ENCODE measurements around the gene FGFR3. TPM values are rescaled to one million over a fixed set of nuclear protein-coding genes. Genes with fewer than 3 reads are reported as not detected.
A peak's percentile ranks its signal among the peaks of the same experiment; 100 is the strongest.
"Not testable (repeated sequence)": the region's sequence is repeated elsewhere in the genome, so short reads cannot be mapped to it uniquely, and the experiment has no call there.

The FGFR3 gene
- total and polyA plus RNA-seq, 2 donors = 3.8 to 13.2 TPM

- no peak overlapping the region for H3K4me3 ChIP-seq (ENCODE audit: low read length in 2 of 2)
- DNase-seq (ENCODE audit: low read depth in 6 of 9, low spot score in 9 of 9) = peak in 1 of 9 donors; percentile 58
- no peaks in the 10 kb centered on the region for H3K27me3 ChIP-seq (ENCODE audit: control insufficient read depth in 2 of 2, insufficient read depth in 1 of 2, low read length in 1 of 2)
- H3K9me3 ChIP-seq (ENCODE audit: control insufficient read depth in 2 of 2, insufficient read depth in 1 of 2, low read length in 1 of 2) = no peaks in the 10 kb centered on the region
- H3K36me3 ChIP-seq (ENCODE audit: control insufficient read depth in 2 of 2, insufficient read depth in 2 of 2, low read length in 1 of 2) = peaks cover 53 to 91% of the 10 kb centered on the region in 2 donors
- 85% methylated on average over 13 of the region's 13 CpGs for WGBS
- peaks cover 63 to 100% of the 10 kb centered on the region in 2 donors for H3K4me1 ChIP-seq (ENCODE audit: control insufficient read depth in 2 of 2, insufficient read depth in 2 of 2, low read length in 2 of 2)
- peak overlapping the region in 1 of 2 donors; percentile 96 for H3K27ac ChIP-seq (ENCODE audit: low read depth in 1 of 2, low read length in 1 of 2)
Observed at GRCh38 chr4:1842339-1842895, 49.3 kb downstream of the FGFR3 start.

DNA sequence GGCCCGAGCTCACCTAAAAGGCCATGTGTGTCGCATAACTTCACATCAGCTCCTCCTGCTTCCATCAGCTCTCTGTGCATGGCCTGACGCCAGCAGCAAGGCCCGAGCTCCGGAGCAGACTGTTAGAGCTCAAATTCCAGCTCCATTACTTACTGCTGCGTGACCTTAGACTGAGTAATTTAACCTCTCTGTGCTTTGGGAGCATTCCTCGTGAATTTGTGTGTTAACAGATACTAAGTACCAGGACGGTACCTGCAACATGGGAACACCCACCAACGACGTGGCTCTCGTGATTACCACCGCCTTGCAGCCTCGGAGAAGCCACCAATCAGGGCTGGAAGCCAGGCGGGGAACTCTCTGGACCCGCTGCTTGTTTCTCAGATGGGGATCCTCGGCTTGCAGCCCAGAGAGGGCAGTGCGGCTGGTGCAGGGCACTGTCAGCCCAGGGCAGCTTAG, 49.9 kb downstream of the FGFR3 start:
- 94% methylated on average over 17 of the region's 17 CpGs for WGBS
- Histone ChIP-seq H3K4me3 (ENCODE audit: low read length in 2 of 2) (no peak overlapping the region), H3K27ac (ENCODE audit: low read depth in 1 of 2, low read length in 1 of 2) (peak overlapping the region in 1 of 2 donors; percentile 96), H3K36me3 (ENCODE audit: control insufficient read depth in 2 of 2, insufficient read depth in 2 of 2, low read length in 1 of 2) (peaks cover 53 to 91% of the 10 kb centered on the region in 2 donors), H3K9me3 (ENCODE audit: control insufficient read depth in 2 of 2, insufficient read depth in 1 of 2, low read length in 1 of 2) (no peaks in the 10 kb centered on the region), H3K27me3 (ENCODE audit: control insufficient read depth in 2 of 2, insufficient read depth in 1 of 2, low read length in 1 of 2) (no peaks in the 10 kb centered on the region), H3K4me1 (ENCODE audit: control insufficient read depth in 2 of 2, insufficient read depth in 2 of 2, low read length in 2 of 2) (peaks cover 59 to 100% of the 10 kb centered on the region in 2 donors)
- DNase-seq (ENCODE audit: low read depth in 6 of 9, low spot score in 9 of 9) = no peak

DNA sequence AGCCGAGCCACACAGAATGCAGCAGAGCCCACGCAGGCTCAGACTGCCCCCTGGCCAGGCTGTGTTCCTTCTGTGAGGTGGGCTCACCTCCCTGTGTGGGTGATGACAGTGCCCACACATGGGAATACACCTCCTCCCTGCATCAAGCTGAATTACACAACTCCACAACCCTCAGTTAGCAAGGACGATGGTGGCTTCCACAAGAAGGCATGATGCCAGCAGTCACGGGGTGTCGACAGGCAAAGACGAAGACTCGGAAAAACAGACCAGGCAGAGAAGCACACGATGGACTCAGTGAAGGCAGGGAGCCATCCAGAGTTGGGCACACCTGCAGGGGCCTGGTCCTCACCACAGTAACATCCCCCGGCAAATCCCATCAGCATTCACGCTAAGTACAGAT, 50.8 kb downstream of the FGFR3 start:
- no peak overlapping the region for H3K4me3 ChIP-seq (ENCODE audit: low read length in 2 of 2)
- peaks cover 58 to 99% of the 10 kb centered on the region in 2 donors for H3K4me1 ChIP-seq (ENCODE audit: control insufficient read depth in 2 of 2, insufficient read depth in 2 of 2, low read length in 2 of 2)
- H3K36me3 ChIP-seq (ENCODE audit: control insufficient read depth in 2 of 2, insufficient read depth in 2 of 2, low read length in 1 of 2) = peaks cover 50 to 86% of the 10 kb centered on the region in 2 donors
- H3K9me3 ChIP-seq (ENCODE audit: control insufficient read depth in 2 of 2, insufficient read depth in 1 of 2, low read length in 1 of 2) = no peaks in the 10 kb centered on the region
- 81% methylated on average over 10 of the region's 10 CpGs for WGBS
- H3K27ac ChIP-seq (ENCODE audit: low read depth in 1 of 2, low read length in 1 of 2) = peak overlapping the region in 1 of 2 donors; percentile 96
- DNase-seq (ENCODE audit: low read depth in 6 of 9, low spot score in 9 of 9) = no peak
- H3K27me3 ChIP-seq (ENCODE audit: control insufficient read depth in 2 of 2, insufficient read depth in 1 of 2, low read length in 1 of 2) = no peaks in the 10 kb centered on the region

- peaks cover 60 to 99% of the 10 kb centered on the region in 2 donors for H3K4me1 ChIP-seq (ENCODE audit: control insufficient read depth in 2 of 2, insufficient read depth in 2 of 2, low read length in 2 of 2)
- DNase-seq (ENCODE audit: low read depth in 6 of 9, low spot score in 9 of 9); H3K27me3 ChIP-seq (ENCODE audit: control insufficient read depth in 2 of 2, insufficient read depth in 1 of 2, low read length in 1 of 2); H3K4me3 ChIP-seq (ENCODE audit: low read length in 2 of 2); H3K9me3 ChIP-seq (ENCODE audit: control insufficient read depth in 2 of 2, insufficient read depth in 1 of 2, low read length in 1 of 2): not testable (repeated sequence)
- peak overlapping the region in 1 of 2 donors; percentile 96 for H3K27ac ChIP-seq (ENCODE audit: low read depth in 1 of 2, low read length in 1 of 2)
- 97% methylated on average over 10 of the region's 10 CpGs for WGBS
- H3K36me3 ChIP-seq (ENCODE audit: control insufficient read depth in 2 of 2, insufficient read depth in 2 of 2, low read length in 1 of 2) = peaks cover 50 to 81% of the 10 kb centered on the region in 2 donors
Observed at GRCh38 chr4:1844618-1845017, 51.5 kb downstream of the FGFR3 start.

GRCh38 chr4:1846580-1846979, 53.5 kb downstream of the FGFR3 start:
- no peaks in the 10 kb centered on the region for H3K9me3 ChIP-seq (ENCODE audit: control insufficient read depth in 2 of 2, insufficient read depth in 1 of 2, low read length in 1 of 2)
- DNase-seq (ENCODE audit: low read depth in 6 of 9, low spot score in 9 of 9) = peak in 3 of 9 donors; percentile 71 to 87 (median 74)
- H3K27ac ChIP-seq (ENCODE audit: low read depth in 1 of 2, low read length in 1 of 2) = peak overlapping the region; percentile 72 to 97
- H3K27me3 ChIP-seq (ENCODE audit: control insufficient read depth in 2 of 2, insufficient read depth in 1 of 2, low read length in 1 of 2) = no peaks in the 10 kb centered on the region
- H3K36me3 ChIP-seq (ENCODE audit: control insufficient read depth in 2 of 2, insufficient read depth in 2 of 2, low read length in 1 of 2) = peaks cover 37 to 69% of the 10 kb centered on the region in 2 donors
- 19% methylated on average over 2 of the region's 2 CpGs for WGBS
- H3K4me3 ChIP-seq (ENCODE audit: low read length in 2 of 2) = no peak overlapping the region
- H3K4me1 ChIP-seq (ENCODE audit: control insufficient read depth in 2 of 2, insufficient read depth in 2 of 2, low read length in 2 of 2) = peaks cover 63 to 99% of the 10 kb centered on the region in 2 donors

GRCh38 chr4:1850276-1850675, 57.2 kb downstream of the FGFR3 start:
- no peaks in the 10 kb centered on the region for H3K9me3 ChIP-seq (ENCODE audit: control insufficient read depth in 2 of 2, insufficient read depth in 1 of 2, low read length in 1 of 2)
- H3K4me3 ChIP-seq (ENCODE audit: low read length in 2 of 2) = no peak overlapping the region
- H3K27ac ChIP-seq (ENCODE audit: low read depth in 1 of 2, low read length in 1 of 2) = peak overlapping the region; percentile 77 to 90
- DNase-seq (ENCODE audit: low read depth in 6 of 9, low spot score in 9 of 9) = no peak
- H3K27me3 ChIP-seq (ENCODE audit: control insufficient read depth in 2 of 2, insufficient read depth in 1 of 2, low read length in 1 of 2) = no peaks in the 10 kb centered on the region
- peaks cover 19 to 55% of the 10 kb centered on the region in 2 donors for H3K36me3 ChIP-seq (ENCODE audit: control insufficient read depth in 2 of 2, insufficient read depth in 2 of 2, low read length in 1 of 2)
- 91% methylated on average over 10 of the region's 10 CpGs for WGBS
- H3K4me1 ChIP-seq (ENCODE audit: control insufficient read depth in 2 of 2, insufficient read depth in 2 of 2, low read length in 2 of 2) = peaks cover 70 to 90% of the 10 kb centered on the region in 2 donors

DNA sequence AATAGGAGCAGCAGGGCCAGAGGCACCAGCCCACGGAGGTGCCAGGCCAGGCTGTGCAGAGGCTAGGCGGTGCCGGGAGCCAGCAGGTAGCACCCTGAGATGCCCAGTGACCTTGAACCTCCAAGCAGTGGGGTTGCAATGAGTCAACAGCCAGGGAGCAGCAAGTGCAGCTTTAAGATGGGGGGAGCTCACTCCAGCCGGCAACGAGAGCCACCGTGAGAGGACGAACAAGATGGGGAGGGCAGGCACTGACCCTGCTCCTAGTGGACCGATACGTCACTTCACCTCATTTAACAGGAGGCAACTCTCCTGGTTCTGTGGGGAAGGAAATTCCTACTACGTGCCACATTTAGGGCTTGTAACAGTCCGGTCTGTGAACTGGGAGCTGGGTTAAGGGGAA, 58.1 kb downstream of the FGFR3 start:
- peak overlapping the region; percentile 62 to 90 for H3K27ac ChIP-seq (ENCODE audit: low read depth in 1 of 2, low read length in 1 of 2)
- no peak for DNase-seq (ENCODE audit: low read depth in 6 of 9, low spot score in 9 of 9)
- peak overlapping the region in 1 of 2 donors; percentile 38 for H3K4me3 ChIP-seq (ENCODE audit: low read length in 2 of 2)
- H3K36me3 ChIP-seq (ENCODE audit: control insufficient read depth in 2 of 2, insufficient read depth in 2 of 2, low read length in 1 of 2) = peaks cover 18 to 46% of the 10 kb centered on the region in 2 donors
- H3K9me3 ChIP-seq (ENCODE audit: control insufficient read depth in 2 of 2, insufficient read depth in 1 of 2, low read length in 1 of 2) = no peaks in the 10 kb centered on the region
- peaks cover 67 to 81% of the 10 kb centered on the region in 2 donors for H3K4me1 ChIP-seq (ENCODE audit: control insufficient read depth in 2 of 2, insufficient read depth in 2 of 2, low read length in 2 of 2)
- no peaks in the 10 kb centered on the region for H3K27me3 ChIP-seq (ENCODE audit: control insufficient read depth in 2 of 2, insufficient read depth in 1 of 2, low read length in 1 of 2)
- WGBS = 96% methylated on average over 11 of the region's 11 CpGs

DNA sequence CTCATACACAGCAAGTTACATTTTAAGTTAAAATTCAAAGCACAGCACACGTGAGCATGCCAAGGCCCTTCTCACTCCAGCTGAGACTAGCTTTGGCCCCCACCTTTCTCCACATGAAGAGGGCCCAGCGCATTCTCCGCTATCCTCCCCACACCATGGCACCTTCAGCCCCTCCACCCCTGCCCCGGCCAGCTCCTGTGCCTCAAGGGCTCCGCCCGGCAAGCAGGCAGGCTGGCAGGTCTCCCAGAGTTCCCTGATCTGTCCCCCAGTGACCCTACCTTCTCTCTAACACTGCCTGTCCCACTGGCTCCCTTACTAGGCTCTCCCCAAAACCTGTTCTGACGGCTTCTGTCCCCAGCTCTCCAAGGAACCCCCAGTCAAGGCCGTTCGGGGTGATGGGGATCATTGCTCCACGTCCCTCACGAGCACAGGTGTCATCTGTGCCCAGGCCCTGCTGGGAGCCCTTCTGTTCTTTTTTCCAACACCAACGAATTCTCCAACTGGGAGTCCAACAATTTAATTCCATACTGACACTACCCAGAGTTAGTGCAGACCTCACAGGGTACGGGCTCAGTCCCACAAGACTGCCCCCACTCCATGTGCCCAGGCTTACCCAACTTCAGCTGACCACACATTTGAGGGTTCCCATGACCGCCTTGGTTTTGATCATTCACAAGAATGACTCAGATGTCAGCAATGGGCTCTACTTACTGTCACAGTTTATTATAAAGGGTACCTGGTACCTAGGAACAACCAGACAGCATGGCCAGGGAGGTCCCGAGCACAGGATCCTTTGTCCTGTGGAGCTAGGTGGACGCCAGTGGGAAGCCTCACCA, 58.7 kb downstream of the FGFR3 start:
- peak overlapping the region; percentile 62 to 90 for H3K27ac ChIP-seq (ENCODE audit: low read depth in 1 of 2, low read length in 1 of 2)
- 79% methylated on average over 16 of the region's 16 CpGs for WGBS
- no peaks in the 10 kb centered on the region for H3K9me3 ChIP-seq (ENCODE audit: control insufficient read depth in 2 of 2, insufficient read depth in 1 of 2, low read length in 1 of 2)
- H3K27me3 ChIP-seq (ENCODE audit: control insufficient read depth in 2 of 2, insufficient read depth in 1 of 2, low read length in 1 of 2) = no peaks in the 10 kb centered on the region
- H3K36me3 ChIP-seq (ENCODE audit: control insufficient read depth in 2 of 2, insufficient read depth in 2 of 2, low read length in 1 of 2) = peaks cover 18 to 45% of the 10 kb centered on the region in 2 donors
- peaks cover 66 to 76% of the 10 kb centered on the region in 2 donors for H3K4me1 ChIP-seq (ENCODE audit: control insufficient read depth in 2 of 2, insufficient read depth in 2 of 2, low read length in 2 of 2)
- peak overlapping the region in 1 of 2 donors; percentile 38 for H3K4me3 ChIP-seq (ENCODE audit: low read length in 2 of 2)
- peak in 1 of 9 donors; percentile 17 for DNase-seq (ENCODE audit: low read depth in 6 of 9, low spot score in 9 of 9)
